K562 (cell line): Measurements from ENCODE around the gene DHX58. TPM values are rescaled to one million over a fixed set of nuclear protein-coding genes. Genes with fewer than 3 reads are reported as not detected.
A peak's percentile ranks its signal among the peaks of the same experiment; 100 is the strongest.

Experiments used
- ATAC-seq: fragments of 200-7000 bp; cut with Tn5 transposase; 3 replicates; pipeline ENCODE4 v1.9.1; 2020; ENCODE audit warnings: moderate library complexity
- BruUV-seq: library from RNA; stranded (reverse); fragments of 400-500 nt; replicated peaks from 2 replicates; lab custom pipeline; 2021; lab: Mats Ljungman, UMichigan
- CTCF ChIA-PET: fragments of 300-600 bp; formaldehyde crosslinking; extraction: SDS; loops from one replicate; lab custom pipeline; 2021; ENCODE audit warnings: low intra/inter-chr PET ratio; lab: Yijun Ruan, JAX
- POLR2A ChIA-PET: fragments of 300-600, 350-650 bp; sonication (Branson Sonifier 250); formaldehyde crosslinking; extraction: SDS; loops from one replicate; lab custom pipeline; 2021; ENCODE audit warnings: antibody characterized with exemption, inconsistent platforms; lab: Yijun Ruan, JAX
- DNase-seq, 4 experiments: peaks; one replicate each; pipeline versions ENCODE4 v3.0.0 to v3.0.0-alpha.2; 2011 to 2018; ENCODE audit warnings: low spot score in 3 of 4, mixed read lengths in 3 of 4; ENCODE audit errors: extremely low read depth in 1 of 4
- FAIRE-seq: peaks from 2 replicates; lab custom pipeline; 2011; peaks lifted over from hg19 to GRCh38; lab: Jason Lieb, UNC
- H2AFZ ChIP-seq: 2 replicates; pipeline ENCODE4 v1.6.0; 2011; ENCODE audit warnings: low read depth, low read length, control low read depth, inconsistent platforms
- H3K27ac ChIP-seq: fragments of 200-600 bp; 3 replicates; pipeline ENCODE4 v1.8.0; 2011; ENCODE audit warnings: low read depth, mild to moderate bottlenecking, control low read depth, inconsistent platforms, low read length, moderate library complexity, mixed read lengths; ENCODE audit errors: extremely low read depth
- H3K27me3 ChIP-seq, 2 experiments: fragments of 300-600 bp in 1 of 2; 2 replicates in 1 of 2; 3 replicates in 1 of 2; pipeline versions ENCODE4 v1.6.0 to v1.8.0; 2011; ENCODE audit warnings: inconsistent platforms in 2 of 2, low read length in 2 of 2, mild to moderate bottlenecking in 1 of 2, mixed read lengths in 1 of 2, moderate library complexity in 1 of 2; ENCODE audit not compliant: control insufficient read depth in 2 of 2, insufficient read depth in 2 of 2
- H3K36me3 ChIP-seq: fragments of 300-600 bp; 3 replicates; pipeline ENCODE4 v1.8.0; 2011; ENCODE audit warnings: mild to moderate bottlenecking, low read length, inconsistent platforms; ENCODE audit not compliant: control insufficient read depth, insufficient read depth
- H3K4me1 ChIP-seq, 2 experiments: fragments of 200-600 bp in 1 of 2; replicated peaks in 1 of 2; 2 replicates in 1 of 2; 3 replicates in 1 of 2; pipeline versions ENCODE4 v1.5.1 to v1.8.0; 2011; ENCODE audit warnings: inconsistent platforms in 2 of 2, low read length in 2 of 2, mild to moderate bottlenecking in 1 of 2, mixed read lengths in 1 of 2, moderate library complexity in 1 of 2; ENCODE audit not compliant: control insufficient read depth in 2 of 2, insufficient read depth in 2 of 2
- H3K4me2 ChIP-seq: 2 replicates; pipeline ENCODE4 v1.6.1; 2011; ENCODE audit warnings: low read length, control low read depth, inconsistent platforms, mixed read lengths; ENCODE audit not compliant: insufficient read depth
- H3K4me3 ChIP-seq: fragments of 200-600 bp; sonication (generic), shearing (Covaris generic); 2 replicates; pipeline ENCODE4 v1.5.1; 2016; ENCODE audit warnings: control low read depth, inconsistent platforms
- H3K79me2 ChIP-seq: fragments of 200-600 bp; 3 replicates; pipeline ENCODE4 v1.8.0; 2011; ENCODE audit warnings: low read length, inconsistent platforms; ENCODE audit not compliant: control insufficient read depth, insufficient read depth
- H3K9ac ChIP-seq, 2 experiments: 2 replicates each; pipeline versions ENCODE4 v1.6.0 to v1.6.1; 2011; ENCODE audit warnings: low read depth in 2 of 2, low read length in 2 of 2, control low read depth in 1 of 2, inconsistent platforms in 1 of 2, mild to moderate bottlenecking in 1 of 2, mixed read lengths in 1 of 2; ENCODE audit not compliant: insufficient read depth in 1 of 2
- H3K9me1 ChIP-seq: one replicate; pipeline ENCODE4 v1.6.0; 2011; ENCODE audit warnings: inconsistent platforms, mild to moderate bottlenecking, low read length, moderate library complexity; ENCODE audit not compliant: control insufficient read depth, insufficient read depth
- H3K9me3 ChIP-seq: replicated peaks from 2 replicates; pipeline ENCODE4 v1.5.1; 2011; ENCODE audit warnings: low read depth, low read length, inconsistent platforms; ENCODE audit not compliant: control insufficient read depth, insufficient read depth
- H4K20me1 ChIP-seq: replicated peaks from 2 replicates; pipeline ENCODE4 v1.6.1; 2011; ENCODE audit warnings: low read length, inconsistent platforms, mixed read lengths; ENCODE audit not compliant: control insufficient read depth, insufficient read depth
- ARID3B ChIP-seq: fragments of 250-450 bp; sonication (Bioruptor Pico); IDR thresholded peaks from 2 replicates; pipeline ENCODE4 v1.4.0; 2020; ENCODE audit warnings: borderline replicate concordance
- CHAMP1 ChIP-seq: fragments of 450-650 bp; IDR thresholded peaks from 2 replicates; pipeline ENCODE4 v1.6.1; 2016; ENCODE audit warnings: mild to moderate bottlenecking
- DIDO1 ChIP-seq: fragments of 450-650 bp; IDR thresholded peaks from 2 replicates; pipeline ENCODE4 v1.6.1; 2016; ENCODE audit warnings: low read depth, missing biosample characterization, missing genetic modification characterization
- FOSL1 ChIP-seq: fragments of 200-800 bp; sonication (Bioruptor generic); conservative IDR thresholded peaks from 2 replicates; pipeline ENCODE4 v1.6.1; 2016; ENCODE audit warnings: missing genetic modification characterization, missing compliant biosample characterization
- JUN ChIP-seq, 2 experiments: sonication (generic) in 1 of 2; formaldehyde crosslinking in 1 of 2; IDR thresholded peaks; 2 replicates each; pipeline versions ENCODE4 v1.6.1 to v1.8.0; 2012 to 2022; ENCODE audit warnings: borderline replicate concordance in 2 of 2, mild to moderate bottlenecking in 2 of 2, improper control_type of control experiment in 1 of 2, low read depth in 1 of 2, low read length in 1 of 2, missing genetic modification reagents in 1 of 2
- KAT2B ChIP-seq: IDR thresholded peaks from one replicate; pipeline ENCODE4 v1.6.1; 2012; ENCODE audit warnings: low read depth, mild to moderate bottlenecking, control low read depth, inconsistent platforms, low read length, moderate library complexity
- LCOR ChIP-seq: sonication (generic); formaldehyde crosslinking; IDR thresholded peaks from 2 replicates; pipeline ENCODE4 v1.8.0; 2022; ENCODE audit warnings: mild to moderate bottlenecking, missing genetic modification reagents
- PRMT5 ChIP-seq: sonication (generic); formaldehyde crosslinking; IDR thresholded peaks from 2 replicates; pipeline ENCODE4 v1.5.0; 2020; ENCODE audit warnings: missing genetic modification reagents
- TARDBP ChIP-seq: fragments of 450-650 bp; IDR thresholded peaks from 2 replicates; pipeline ENCODE4 v1.6.1; 2016
- U2AF2 ChIP-seq: fragments of 200-400 bp; formaldehyde crosslinking; optimal IDR thresholded peaks from 2 replicates; pipeline ENCODE3; 2017; ENCODE audit warnings: low read depth, mild to moderate bottlenecking, low read length
- ZBTB12 ChIP-seq: fragments of 250-450 bp; sonication (Bioruptor Pico); IDR thresholded peaks from 2 replicates; pipeline ENCODE4 v1.4.0; 2020
- ZNF436 ChIP-seq: fragments of 250-450, 450-650 bp; sonication (Bioruptor Pico); formaldehyde crosslinking; IDR thresholded peaks from 2 replicates; pipeline ENCODE4 v1.7.0; 2020; ENCODE audit warnings: mild to moderate bottlenecking
- WGBS: fragments of 100-300 bp; shearing (Covaris generic); methylation state at CpG from one replicate; pipeline ENCODE4 v1.1.6; 2016; ENCODE audit warnings: low coverage, mixed read lengths; ENCODE audit not compliant: insufficient coverage; ENCODE audit errors: missing lambda C conversion rate; 5-methylcytosine and 5-hydroxymethylcytosine counted together
- in situ Hi-C: fragments of 300-500 bp; cut with MboI; formaldehyde crosslinking; loops from 4 replicates; pipeline ENCODE4 v1.15.0; 2018; ENCODE audit warnings: inconsistent platforms, mixed read lengths
- intact Hi-C: fragments of 100-400 bp; cut with micrococcal nuclease; formaldehyde crosslinking; loops from 2 replicates; pipeline ENCODE4 v1.14.2; 2022
- polyA plus RNA-seq, 8 experiments: library from polyadenylated mRNA; depleted of rRNA in 4 of 8; stranded (reverse) in 5 of 8; unstranded in 3 of 8; fragments of >200 nt; fragmentation: Nextera tagmentation in 2 of 8; fragmentation: Illumina TruSeq in 1 of 8; extraction: Ambion mirVana in 2 of 8; extraction: Trizol in 1 of 8; gene quantifications; 2 replicates each; pipeline versions ENCODE4 v1.2.1 to v1.2.3, GENCODE V29; 2011 to 2014; ENCODE audit warnings: inconsistent platforms in 1 of 8, missing spikeins in 1 of 8
- total RNA-seq, 7 experiments: library from RNA; depleted of rRNA in 6 of 7; stranded (reverse); fragments of >200 nt in 6 of 7; fragmentation: Illumina TruSeq in 2 of 7; extraction: Trizol in 2 of 7; gene quantifications; 2 replicates each; pipeline versions ENCODE4 v1.2.1 to v1.2.3, GENCODE V29; 2011 to 2021; ENCODE audit warnings: low replicate concordance in 1 of 7

Gene DHX58
- total and polyA plus RNA-seq, 9 of the 15 experiments (the other 6 are each of a cell fraction or from before 2014, with no cell fraction given), result 0.15 to 3.0 (median 1.4) TPM

- in situ Hi-C loops (no loop called here), intact Hi-C loops (no loop called here)
- FAIRE-seq (no peak), DNase-seq (no peak), ATAC-seq (no peak)
- H3K4me2 ChIP-seq, result no peak overlapping the region
- no peak overlapping the region for H3K27ac ChIP-seq
- BruUV-seq, result no TSS peak
- ChIA-PET POLR2A (interaction anchor here (0.5 to 1.9 kb wide), 5 partner anchors 9 to 180 kb away, joined by 3 to 6 read pairs (median 4); no protein-coding TSS in a partner anchor), CTCF (no interaction called here)
- H3K79me2 ChIP-seq, result peaks cover 37% of the 10 kb centered on the region
- H3K9me1 ChIP-seq, result peaks cover 9% of the 10 kb centered on the region
- no peak overlapping the region for H2AFZ ChIP-seq
- H3K27me3 ChIP-seq, result no peaks in the 10 kb centered on the region
- peaks cover 94% of the 10 kb centered on the region for H3K36me3 ChIP-seq
- 93% methylated on average over 7 of the region's 8 CpGs for WGBS
- H3K4me3 ChIP-seq, result no peak overlapping the region
- no peaks in the 10 kb centered on the region; a peak in 1 of 5 replicates for H3K4me1 ChIP-seq
- 0 out of 4 replicates have a peak overlapping the region, but pooled peaks of 1 of the 2 experiments have one; percentile 23 for H3K9ac ChIP-seq
- H4K20me1 ChIP-seq, result peaks cover 3% of the 10 kb centered on the region; the same call in 1 of the 2 replicates
- H3K9me3 ChIP-seq, result no peaks in the 10 kb centered on the region
- TF ChIP-seq U2AF2 (no peak), LCOR (no peak), DIDO1 (tag) (no peak), JUN (IDR thresholded peaks at IDR 0.05; ENCODE audit: borderline replicate concordance, low read depth, low read length) (no peak), JUN (CRISPR knock-in tag; IDR thresholded peaks at IDR 0.05; ENCODE audit: borderline replicate concordance) (no peak), ARID3B (CRISPR knock-in tag) (no peak), CHAMP1 (no peak), ZNF436 (CRISPR knock-in tag) (no peak), PRMT5 (CRISPR knock-in tag) (no peak), KAT2B (no peak), TARDBP (no peak), ZBTB12 (CRISPR knock-in tag) (no peak), FOSL1 (no peak)
Observed at GRCh38 chr17:42129109-42129837, 16.8 kb upstream of the DHX58 start.
